ENCODE measurements around the gene FDX1. TPM values are rescaled to one million over a fixed set of nuclear protein-coding genes. Genes with fewer than 3 reads are reported as not detected.

Gene FDX1
- total and polyA plus RNA-seq, 2 of the 8 experiments (the other 6 are each of a cell fraction or from before 2014, with no cell fraction given): 3.7 to 9.6 TPM

- TF ChIP-seq CHD7 (IDR thresholded peaks at IDR 0.05; ENCODE audit: insufficient replicate concordance, low read length) (no peak), JUND (IDR thresholded peaks at IDR 0.05; ENCODE audit: low read length) (no peak), CBX5 (IDR thresholded peaks at IDR 0.05; ENCODE audit: low read depth, low read length) (no peak), YY1 (IDR thresholded peaks at IDR 0.05; ENCODE audit: low read depth, low read length) (no peak), ATF2 (IDR thresholded peaks at IDR 0.05; ENCODE audit: low read length) (no peak), USF2 (IDR thresholded peaks at IDR 0.05; ENCODE audit: low read length) (no peak), MAFK (IDR thresholded peaks at IDR 0.05; ENCODE audit: low read depth, low read length) (no peak), E2F6 (IDR thresholded peaks at IDR 0.05) (no peak)
Measured at GRCh38 chr11:110469127-110469526, 39.4 kb downstream of the FDX1 start (continued).
